ENCODE data around the gene CLK1. TPM values are rescaled to one million over a fixed set of nuclear protein-coding genes. Genes with fewer than 3 reads are reported as not detected.

Gene CLK1
- total RNA-seq, 1 experiment from 2014 or later = 51.1 TPM

DNA sequence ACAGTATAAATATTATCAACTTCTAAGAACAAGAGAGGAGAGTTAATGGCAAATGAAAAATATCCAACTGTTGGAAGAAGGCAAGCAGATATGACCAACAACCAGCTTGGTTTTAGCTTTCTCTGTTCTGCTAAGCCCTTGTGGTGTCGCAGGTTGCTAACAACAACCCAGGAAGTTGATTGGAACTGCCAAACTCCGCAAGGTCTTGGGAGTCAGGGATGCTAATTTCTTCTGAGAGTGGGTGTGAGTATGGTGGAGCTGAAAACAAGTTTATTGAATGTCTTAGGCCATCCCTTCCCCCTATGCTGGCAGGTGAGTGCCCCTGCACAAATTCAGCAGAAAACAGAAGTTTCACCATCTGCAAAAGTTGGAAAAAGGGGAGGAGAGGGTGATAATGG is 35.2 kb downstream of the CLK1 start:
- TF ChIP-seq, protein P1, sequence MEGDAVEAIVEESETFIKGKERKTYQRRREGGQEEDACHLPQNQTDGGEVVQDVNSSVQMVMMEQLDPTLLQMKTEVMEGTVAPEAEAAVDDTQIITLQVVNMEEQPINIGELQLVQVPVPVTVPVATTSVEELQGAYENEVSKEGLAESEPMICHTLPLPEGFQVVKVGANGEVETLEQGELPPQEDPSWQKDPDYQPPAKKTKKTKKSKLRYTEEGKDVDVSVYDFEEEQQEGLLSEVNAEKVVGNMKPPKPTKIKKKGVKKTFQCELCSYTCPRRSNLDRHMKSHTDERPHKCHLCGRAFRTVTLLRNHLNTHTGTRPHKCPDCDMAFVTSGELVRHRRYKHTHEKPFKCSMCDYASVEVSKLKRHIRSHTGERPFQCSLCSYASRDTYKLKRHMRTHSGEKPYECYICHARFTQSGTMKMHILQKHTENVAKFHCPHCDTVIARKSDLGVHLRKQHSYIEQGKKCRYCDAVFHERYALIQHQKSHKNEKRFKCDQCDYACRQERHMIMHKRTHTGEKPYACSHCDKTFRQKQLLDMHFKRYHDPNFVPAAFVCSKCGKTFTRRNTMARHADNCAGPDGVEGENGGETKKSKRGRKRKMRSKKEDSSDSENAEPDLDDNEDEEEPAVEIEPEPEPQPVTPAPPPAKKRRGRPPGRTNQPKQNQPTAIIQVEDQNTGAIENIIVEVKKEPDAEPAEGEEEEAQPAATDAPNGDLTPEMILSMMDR (conservative IDR thresholded peaks at IDR 0.05; ENCODE audit: low read depth, low read length) = no peak
- TF ChIP-seq EZH2phosphoT487 (IDR thresholded peaks at IDR 0.05; ENCODE audit: borderline replicate concordance, low read length) (no peak), EZH2 (IDR thresholded peaks at IDR 0.05; ENCODE audit: low read length, unreplicated experiment) (no peak)
- no peaks in the 10 kb centered on the region for H3K79me2 ChIP-seq (ENCODE audit: low read length)
- H3K27me3 ChIP-seq (ENCODE audit: low read length) = no peaks in the 10 kb centered on the region
- H3K9ac ChIP-seq (ENCODE audit: low read length) = no peak overlapping the region
- intact Hi-C loops (cut with micrococcal nuclease) = loop anchor here (1.0 kb wide), 1 partner anchor 116 kb away; no protein-coding TSS in a partner anchor
- DNase-seq (peak; percentile 22), ATAC-seq (peak; percentile 6)
- no peaks in the 10 kb centered on the region for H3K9me2 ChIP-seq (replicated peaks; ENCODE audit: low read length)
- H2AFZ ChIP-seq (ENCODE audit: low read length) = no peak overlapping the region
- BruUV-seq (replicated peaks) = no TSS peak
- H3F3A ChIP-seq (ENCODE audit: low read length, unreplicated experiment) = peaks cover 6% of the 10 kb centered on the region
- H3K4me2 ChIP-seq (ENCODE audit: low read length) = no peak overlapping the region
- no peaks in the 10 kb centered on the region for H3K9me3 ChIP-seq (ENCODE audit: low read length)
- H4K20me1 ChIP-seq (ENCODE audit: low read length) = no peaks in the 10 kb centered on the region
- CTCF ChIA-PET = no interaction called here
- peaks cover 5% of the 10 kb centered on the region; the same call in 1 of the 2 replicates for H3K36me3 ChIP-seq (ENCODE audit: low read depth, low read length)
- no peak overlapping the region for H3K27ac ChIP-seq (ENCODE audit: low read length)
- no peak overlapping the region for H3K4me3 ChIP-seq (ENCODE audit: low read length)
- POLR2A ChIA-PET (ENCODE audit: unreplicated experiment) = interaction anchor here (0.6 kb wide), 1 partner anchor 48 kb away, joined by 3 read pairs; no protein-coding TSS in a partner anchor
- no peaks in the 10 kb centered on the region for H3K4me1 ChIP-seq (ENCODE audit: insufficient read depth, low read length)

DNA sequence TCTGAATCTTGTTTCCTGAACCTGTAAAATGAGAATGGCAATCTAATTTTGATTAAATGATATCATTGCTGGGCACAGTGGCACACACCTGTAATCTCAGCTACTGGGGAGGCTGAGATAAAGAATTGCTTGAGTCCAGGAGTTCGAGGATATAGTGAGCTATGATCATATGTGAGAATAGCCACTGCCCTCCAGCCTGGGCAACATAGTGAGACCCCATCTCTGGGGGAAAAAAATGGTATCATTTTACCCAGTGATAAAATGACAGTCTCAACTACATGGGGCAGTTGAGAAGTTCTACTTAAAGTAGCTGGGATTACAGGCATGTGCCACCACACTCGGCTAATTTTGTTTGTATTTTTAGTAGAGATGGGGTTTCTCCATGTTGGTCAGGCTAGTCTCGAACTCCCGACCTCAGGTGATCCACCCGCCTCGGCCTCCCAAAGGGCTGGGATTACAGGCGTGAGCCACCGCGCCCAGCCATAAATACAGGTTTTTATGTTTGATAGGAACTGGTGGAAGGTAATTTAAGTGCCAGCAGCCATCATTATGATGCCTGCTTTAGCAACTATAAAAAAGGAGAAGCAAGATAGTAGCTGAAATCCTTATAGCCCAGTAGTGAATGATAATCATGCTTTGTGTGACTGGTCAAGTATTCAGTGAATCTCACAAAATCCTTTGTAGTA is 35.7 kb downstream of the CLK1 start:
- no peaks in the 10 kb centered on the region for H3K9me3 ChIP-seq (ENCODE audit: low read length)
- intact Hi-C loops (cut with micrococcal nuclease) = loop anchor here (1.0 kb wide), 1 partner anchor 115 kb away; no protein-coding TSS in a partner anchor
- ATAC-seq (no peak; the same call in 1 of the 2 replicates), DNase-seq (no peak)
- H3K9ac ChIP-seq (ENCODE audit: low read length) = no peak overlapping the region
- H3K9me2 ChIP-seq (replicated peaks; ENCODE audit: low read length) = no peaks in the 10 kb centered on the region
- CTCF ChIA-PET = no interaction called here
- no peaks in the 10 kb centered on the region for H3K4me1 ChIP-seq (ENCODE audit: insufficient read depth, low read length)
- H4K20me1 ChIP-seq (ENCODE audit: low read length) = no peaks in the 10 kb centered on the region
- POLR2A ChIA-PET (ENCODE audit: unreplicated experiment) = interaction anchor here (0.5 to 0.6 kb wide), 2 partner anchors 47 to 110 kb away, joined by 3 to 6 read pairs; no protein-coding TSS in a partner anchor
- no peak overlapping the region for H2AFZ ChIP-seq (ENCODE audit: low read length)
- no peak overlapping the region for H3K4me3 ChIP-seq (ENCODE audit: low read length)
- no peak overlapping the region for H3K27ac ChIP-seq (ENCODE audit: low read length)
- TF ChIP-seq, protein P1 (conservative IDR thresholded peaks at IDR 0.05; ENCODE audit: low read depth, low read length) = no peak
- TF ChIP-seq EZH2phosphoT487 (IDR thresholded peaks at IDR 0.05; ENCODE audit: borderline replicate concordance, low read length) = no peak
- no peak for TF ChIP-seq EZH2 (IDR thresholded peaks at IDR 0.05; ENCODE audit: low read length, unreplicated experiment)
- H3K4me2 ChIP-seq (ENCODE audit: low read length) = no peak overlapping the region
- H3K36me3 ChIP-seq (ENCODE audit: low read depth, low read length) = peaks cover 10% of the 10 kb centered on the region; the same call in 1 of the 2 replicates
- H3K79me2 ChIP-seq (ENCODE audit: low read length) = no peaks in the 10 kb centered on the region
- no peaks in the 10 kb centered on the region for H3K27me3 ChIP-seq (ENCODE audit: low read length)
- no TSS peak for BruUV-seq (replicated peaks)
- peaks cover 6% of the 10 kb centered on the region for H3F3A ChIP-seq (ENCODE audit: low read length, unreplicated experiment)

DNA sequence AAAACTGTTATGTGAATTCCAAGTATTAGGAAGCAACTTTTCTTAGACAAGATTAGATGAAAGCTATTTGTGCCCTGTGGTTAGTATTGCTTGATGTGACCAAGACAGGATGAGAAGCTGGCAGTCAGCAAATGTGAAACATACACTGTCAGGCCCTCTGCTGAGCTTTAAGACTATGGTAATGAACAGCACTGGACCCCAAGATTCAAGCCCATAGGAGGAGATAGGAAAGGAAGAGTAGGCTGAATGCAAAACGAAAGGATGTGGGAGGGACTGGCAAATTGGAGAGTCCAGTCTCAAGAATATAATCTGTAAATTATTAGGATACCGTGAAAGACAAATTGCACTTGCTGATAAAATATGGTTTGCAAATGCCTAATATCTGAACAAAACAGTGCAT is 36.4 kb downstream of the CLK1 start:
- Histone ChIP-seq H3K9me2 (replicated peaks; ENCODE audit: low read length) (no peaks in the 10 kb centered on the region), H3K27me3 (ENCODE audit: low read length) (no peaks in the 10 kb centered on the region), H2AFZ (ENCODE audit: low read length) (no peak overlapping the region), H3K9ac (ENCODE audit: low read length) (no peak overlapping the region), H3K27ac (ENCODE audit: low read length) (no peak overlapping the region), H3K4me1 (ENCODE audit: insufficient read depth, low read length) (no peaks in the 10 kb centered on the region), H4K20me1 (ENCODE audit: low read length) (no peaks in the 10 kb centered on the region), H3K36me3 (ENCODE audit: low read depth, low read length) (peaks cover 11% of the 10 kb centered on the region; the same call in 1 of the 2 replicates), H3K4me2 (ENCODE audit: low read length) (no peak overlapping the region), H3K4me3 (ENCODE audit: low read length) (no peak overlapping the region), H3K9me3 (ENCODE audit: low read length) (no peaks in the 10 kb centered on the region), H3K79me2 (ENCODE audit: low read length) (no peaks in the 10 kb centered on the region), H3F3A (ENCODE audit: low read length, unreplicated experiment) (peaks cover 6% of the 10 kb centered on the region)
- DNase-seq (no peak), ATAC-seq (peak; percentile 6)
- intact Hi-C loops (cut with micrococcal nuclease) = no loop called here
- POLR2A ChIA-PET (ENCODE audit: unreplicated experiment) = interaction anchor here (0.5 kb wide), 1 partner anchor 109 kb away, joined by 6 read pairs; no protein-coding TSS in a partner anchor
- TF ChIP-seq EZH2 (IDR thresholded peaks at IDR 0.05; ENCODE audit: low read length, unreplicated experiment) (no peak), EZH2phosphoT487 (IDR thresholded peaks at IDR 0.05; ENCODE audit: borderline replicate concordance, low read length) (no peak)
- TF ChIP-seq, protein P1 (conservative IDR thresholded peaks at IDR 0.05; ENCODE audit: low read depth, low read length) = no peak
- BruUV-seq (replicated peaks) = TSS peak; percentile 3
- CTCF ChIA-PET = no interaction called here
